ENCODE data around the gene RBM38.
A peak's percentile ranks its signal among the peaks of the same experiment; 100 is the strongest.
"Not testable (repeated sequence)": the region's sequence is repeated elsewhere in the genome, so short reads cannot be mapped to it uniquely, and the experiment has no call there.

RBM38 gene

DNA sequence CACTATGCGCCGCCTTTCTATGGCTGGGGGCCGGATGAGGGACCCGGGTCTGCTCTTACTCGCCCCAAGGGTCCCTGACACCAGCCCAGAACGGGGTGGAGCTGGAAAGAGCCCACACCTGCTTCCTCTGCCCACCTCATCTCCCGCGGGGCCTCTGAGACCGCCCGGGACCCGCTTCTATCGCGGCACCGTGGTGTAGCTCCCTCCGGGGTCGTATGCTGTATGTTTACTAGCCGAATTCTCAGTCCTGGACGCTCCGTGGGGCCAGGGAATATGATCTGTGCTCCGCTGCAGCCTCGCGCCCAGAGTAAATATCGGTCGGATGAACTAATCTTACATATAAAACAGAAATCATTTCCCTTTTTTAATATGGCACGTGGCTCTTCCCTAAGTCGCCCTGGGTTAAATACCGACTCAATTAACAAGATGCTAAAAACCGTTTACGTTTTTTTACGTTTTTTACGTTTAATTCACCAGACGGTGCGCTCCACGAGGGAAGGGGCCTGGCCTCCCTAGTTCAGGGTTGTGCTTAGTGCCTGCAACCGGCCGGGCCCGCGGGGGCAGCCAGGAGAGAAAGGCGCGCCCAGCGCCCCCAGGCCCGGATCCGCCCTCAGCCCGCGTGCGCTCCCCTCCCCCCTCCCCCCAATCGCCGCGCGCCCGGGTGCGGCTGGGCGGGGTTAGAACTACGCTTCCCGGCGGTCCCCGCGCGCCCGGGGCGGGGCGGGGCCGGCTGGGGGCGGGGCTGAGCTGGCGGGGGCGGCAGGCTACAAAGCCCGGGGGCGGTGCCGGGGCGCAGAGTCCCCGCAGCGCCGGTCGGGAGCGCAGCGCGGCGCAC lies at the start of gene RBM38:
TSS of gene RBM38 (plus strand) at position 793 of the 835 bp plus-strand sequence. CDS start 186 bp downstream, outside the sequence.
- peak; percentile 92 for DNase-seq

DNA sequence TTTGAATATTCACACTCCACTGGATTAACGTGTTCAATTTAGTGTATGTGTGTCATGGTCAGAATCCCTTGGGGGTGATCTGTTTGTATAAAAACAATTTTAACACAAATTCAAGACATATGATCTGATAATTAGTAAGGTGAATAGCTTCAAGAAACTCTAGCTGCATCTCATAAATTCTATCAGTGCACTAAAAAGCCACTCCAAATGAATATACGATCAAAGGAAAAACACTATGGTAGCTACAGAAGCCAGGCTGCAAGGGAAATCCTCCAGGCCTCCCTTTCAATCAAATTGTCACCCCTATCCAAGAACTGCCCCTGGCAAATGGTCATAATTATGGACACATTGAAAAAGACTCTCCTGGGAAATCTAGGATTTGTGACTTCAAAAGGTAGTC lies 49.5 kb upstream of the RBM38 start:
- DNase-seq = no peak

DNA sequence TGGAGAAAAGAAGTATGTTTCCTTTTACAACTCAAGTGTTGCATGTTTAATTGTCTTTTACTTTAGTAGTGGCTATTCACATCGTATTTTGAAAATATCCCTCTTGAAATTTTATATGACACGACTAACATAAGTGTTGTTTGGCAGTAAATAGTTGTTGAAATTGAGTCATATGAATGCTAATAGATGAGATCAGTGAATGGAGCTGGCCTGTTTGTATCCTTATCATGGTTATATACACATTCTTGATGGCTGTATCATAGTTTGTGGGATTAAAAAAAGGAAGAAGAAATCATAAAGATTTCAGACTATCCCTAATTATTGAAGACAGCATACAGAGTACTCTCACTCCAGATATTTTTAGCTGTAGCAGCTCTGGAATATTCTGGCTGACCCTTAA lies 48.4 kb upstream of the RBM38 start:
- DNase-seq = no peak

DNA sequence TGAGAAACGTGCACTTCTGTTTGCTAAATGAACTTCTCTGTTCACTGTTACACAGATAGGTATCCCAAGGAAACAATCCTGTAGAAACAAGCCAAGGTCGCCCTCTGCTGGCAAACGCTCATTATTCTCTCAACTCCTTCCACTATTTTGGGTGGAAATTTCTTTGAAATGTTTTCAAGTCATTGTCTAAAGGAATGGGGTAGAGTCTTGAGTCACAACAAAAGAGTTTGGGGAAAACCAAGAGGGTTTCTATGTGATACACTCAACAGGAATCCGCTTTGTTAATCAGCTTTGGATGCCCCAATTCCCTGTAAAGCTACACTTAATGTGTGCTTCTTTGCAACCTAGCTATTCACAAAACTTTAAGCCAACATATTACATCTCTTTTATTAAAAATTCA lies 44.7 kb upstream of the RBM38 start:
- peak; percentile 75 for DNase-seq

DNA sequence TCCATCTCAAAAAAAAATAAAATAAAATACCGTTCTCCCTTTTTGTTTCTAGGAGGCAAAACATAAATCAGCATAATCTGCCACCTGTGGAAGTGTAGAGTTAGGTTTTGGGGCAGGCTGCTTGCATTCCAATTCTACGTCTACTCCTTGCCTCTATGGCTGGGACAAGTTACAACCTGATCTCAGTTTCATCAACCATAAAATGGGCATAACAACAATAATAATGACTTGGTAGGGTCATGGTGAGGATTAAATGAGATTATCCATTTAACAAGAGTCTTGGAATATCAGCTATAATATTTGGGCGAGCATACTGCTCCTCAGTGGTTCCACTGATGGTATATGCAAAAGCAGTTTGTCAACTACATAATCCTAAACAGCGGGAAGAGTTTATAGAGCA lies 43.8 kb upstream of the RBM38 start:
- no peak for DNase-seq

DNA sequence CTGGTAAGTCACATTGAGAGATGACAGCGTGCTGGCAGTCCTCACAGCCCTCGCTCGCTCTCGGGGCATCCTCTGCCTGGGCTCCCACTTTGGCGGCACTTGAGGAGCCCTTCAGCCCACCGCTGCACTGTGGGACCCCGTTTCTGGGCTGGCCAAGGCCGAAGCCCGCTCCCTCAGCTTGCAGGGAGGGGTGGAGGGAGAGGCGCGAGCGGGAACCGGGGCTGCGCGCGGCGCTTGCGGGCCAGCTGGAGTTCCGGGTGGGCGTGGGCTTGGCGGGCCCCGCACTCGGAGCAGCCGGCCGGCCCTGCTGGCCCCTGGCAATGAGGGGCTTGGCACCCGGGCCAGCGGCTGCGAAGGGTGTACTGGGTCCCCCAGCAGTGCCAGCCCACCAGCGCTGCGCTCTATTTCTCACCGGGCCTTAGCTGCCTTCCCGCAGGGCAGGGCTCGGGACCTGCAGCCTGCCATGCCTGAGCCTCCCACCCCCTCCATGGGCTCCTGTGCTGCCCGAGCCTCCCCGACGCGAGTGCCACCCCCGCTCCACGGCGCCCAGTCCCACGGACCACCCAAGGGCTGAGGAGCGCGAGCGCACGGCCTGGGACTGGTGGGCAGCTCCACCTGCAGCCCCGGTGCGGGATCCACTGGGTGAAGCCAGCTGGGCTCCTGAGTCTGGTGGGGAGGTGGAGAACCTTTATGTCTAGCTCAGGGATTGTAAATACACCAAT lies 42.8 kb upstream of the RBM38 start:
- DNase-seq = not testable (repeated sequence)

DNA sequence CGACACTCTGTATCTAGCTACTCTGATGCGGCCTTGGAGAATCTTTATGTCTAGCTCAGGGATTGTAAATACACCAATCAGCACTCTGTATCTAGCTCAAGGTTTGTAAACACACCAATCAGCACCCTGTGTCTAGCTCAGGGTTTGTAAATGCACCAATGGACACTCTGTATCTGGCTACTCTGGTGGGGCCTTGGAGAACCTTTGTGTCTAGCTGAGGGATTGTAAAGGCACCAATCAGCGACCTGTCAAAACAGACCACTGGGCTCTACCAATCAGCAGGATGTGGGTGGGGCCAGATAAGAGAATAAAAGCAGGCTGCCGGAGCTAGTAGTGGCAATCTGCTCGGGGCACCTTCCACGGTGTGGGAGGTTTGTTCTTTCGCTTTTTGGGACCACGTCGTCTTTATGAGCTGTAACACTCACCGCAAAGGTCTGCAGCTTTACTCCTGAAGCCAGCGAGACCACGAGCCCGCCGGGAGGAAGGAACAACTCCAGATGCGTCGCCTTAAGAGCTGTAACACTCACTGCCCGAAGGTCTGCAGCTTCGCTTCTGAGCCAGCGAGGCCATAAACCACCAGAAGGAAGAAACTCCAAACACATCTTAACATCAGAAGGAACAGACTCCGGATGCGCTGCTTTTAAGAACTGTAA lies 42.1 kb upstream of the RBM38 start:
- DNase-seq = not testable (repeated sequence)

DNA sequence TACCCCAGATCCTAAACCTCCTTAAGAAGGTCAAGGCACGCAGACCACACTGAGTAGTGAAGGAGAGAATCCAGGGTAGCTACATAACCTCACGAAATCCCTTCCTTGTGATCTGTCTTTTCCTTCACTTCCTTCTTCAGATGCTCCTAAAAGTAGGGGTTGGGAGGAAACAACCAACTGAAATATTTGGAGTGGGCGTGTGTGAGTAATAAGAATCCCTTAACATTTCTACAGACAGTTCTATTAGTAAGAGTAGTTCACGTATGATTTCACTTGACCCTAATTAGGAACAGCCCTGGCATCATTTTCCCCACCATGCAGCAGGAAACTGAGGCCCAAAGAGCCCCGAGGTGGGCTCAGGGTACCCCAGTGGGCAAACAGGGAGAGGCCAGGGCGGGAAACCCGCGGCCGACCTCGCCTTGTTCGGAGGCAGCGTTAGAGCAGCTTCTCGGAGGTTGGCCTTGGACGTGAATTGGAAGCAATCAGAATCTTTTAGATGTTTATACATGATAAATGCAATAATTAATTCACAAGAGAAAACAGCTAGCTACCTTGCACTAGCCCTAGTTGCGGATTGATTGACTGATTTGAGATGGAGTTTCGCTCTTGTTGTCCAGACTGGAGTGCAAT lies 41.0 kb upstream of the RBM38 start:
- no peak for DNase-seq

DNA sequence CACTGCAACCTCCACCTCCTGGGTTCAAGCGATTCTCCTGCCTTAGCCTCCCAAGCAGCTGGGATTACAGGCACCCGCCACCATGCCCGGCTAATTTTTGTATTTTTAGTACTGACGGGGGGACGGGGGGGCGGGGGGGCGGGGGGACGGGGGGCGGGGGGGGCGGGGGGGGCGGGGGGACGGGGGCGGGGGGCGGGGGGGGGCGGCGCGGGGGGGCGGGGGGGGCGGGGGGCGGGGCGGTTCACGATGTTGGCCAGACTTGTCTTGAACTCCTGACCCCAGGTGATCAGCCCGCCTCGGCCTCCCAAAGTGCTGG lies 40.5 kb upstream of the RBM38 start:
- DNase-seq = not testable (repeated sequence)

DNA sequence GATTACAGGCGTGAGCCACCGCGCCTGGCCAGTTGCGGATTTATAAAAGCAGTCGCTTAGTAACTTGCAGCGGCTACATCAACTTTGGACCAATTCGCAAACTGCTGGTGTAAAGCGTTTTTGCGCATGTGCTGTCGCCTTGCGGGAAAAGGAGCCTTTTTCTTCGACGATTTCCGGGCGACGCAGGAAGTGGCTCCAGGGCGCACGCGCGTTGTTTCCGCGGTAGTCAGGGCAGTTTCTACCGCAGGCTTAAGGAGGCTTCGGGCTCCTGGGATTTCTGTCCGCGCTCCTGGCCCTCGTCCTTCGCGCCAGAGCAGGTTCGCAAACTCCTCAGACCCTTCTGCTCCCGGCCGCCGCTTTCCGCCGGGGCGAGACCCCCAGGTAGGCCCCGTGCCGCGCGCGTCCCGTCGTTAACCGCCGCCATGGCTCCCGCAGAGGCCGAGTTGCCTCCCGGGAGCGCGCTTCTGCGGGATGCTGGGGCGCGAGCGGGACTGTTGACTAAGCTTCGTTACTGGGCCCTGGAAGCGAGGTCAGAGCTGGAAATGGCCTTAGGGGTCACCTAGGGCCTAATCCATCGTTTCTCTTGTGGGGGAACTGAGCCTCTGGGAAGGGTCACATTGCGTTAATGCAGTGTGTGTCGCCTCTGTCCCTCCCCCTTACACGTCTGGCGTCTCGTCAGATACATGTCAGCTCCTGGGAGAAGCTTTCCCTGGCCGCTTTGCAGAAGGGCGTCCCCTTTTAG lies 40.0 kb upstream of the RBM38 start, which contains the start of gene RAE1:
TSS of gene RAE1 (plus strand) at position 214 of the 742 bp plus-strand sequence. CDS start 2,784 bp downstream, outside the sequence.
- DNase-seq = peak; percentile 93

DNA sequence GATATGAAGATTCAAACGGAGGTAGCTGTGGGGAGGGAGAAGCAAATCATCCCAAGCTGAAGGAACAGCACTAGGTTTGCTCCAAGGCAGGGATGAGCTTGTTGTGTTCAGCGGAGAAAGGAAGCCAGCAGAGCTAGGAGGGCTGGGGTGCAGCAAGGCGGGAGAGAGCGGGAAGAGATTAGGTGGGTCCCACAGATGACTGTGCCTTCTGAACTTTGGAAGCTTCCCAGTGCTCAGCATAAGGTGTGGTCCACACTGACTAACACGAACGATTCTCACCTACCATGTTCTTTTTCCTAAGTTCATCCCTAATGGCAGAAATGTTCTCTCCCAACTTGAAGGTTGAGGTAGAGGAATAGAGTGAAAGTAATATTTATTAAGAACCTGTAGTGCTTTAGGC lies 38.9 kb upstream of the RBM38 start:
- no peak for DNase-seq

DNA sequence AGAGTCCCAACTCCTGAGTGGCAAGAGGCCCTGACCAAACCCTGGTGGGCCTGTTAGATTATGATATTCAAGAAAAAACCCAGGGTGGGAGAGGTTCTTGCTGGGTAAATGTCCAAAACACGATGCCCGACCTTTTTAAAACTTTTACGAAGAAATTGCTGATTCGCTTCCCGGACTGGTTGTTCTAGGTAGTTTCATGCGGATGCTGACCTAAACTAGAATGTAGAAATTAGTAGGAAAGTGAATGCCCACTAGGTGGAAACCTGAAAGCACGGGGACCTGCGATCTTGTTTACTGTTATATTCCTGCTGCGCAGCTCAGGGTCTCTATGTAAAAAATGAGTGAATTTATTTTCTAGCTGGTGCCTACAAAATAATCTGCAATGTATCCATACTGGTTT lies 37.8 kb upstream of the RBM38 start:
- no peak for DNase-seq

DNA sequence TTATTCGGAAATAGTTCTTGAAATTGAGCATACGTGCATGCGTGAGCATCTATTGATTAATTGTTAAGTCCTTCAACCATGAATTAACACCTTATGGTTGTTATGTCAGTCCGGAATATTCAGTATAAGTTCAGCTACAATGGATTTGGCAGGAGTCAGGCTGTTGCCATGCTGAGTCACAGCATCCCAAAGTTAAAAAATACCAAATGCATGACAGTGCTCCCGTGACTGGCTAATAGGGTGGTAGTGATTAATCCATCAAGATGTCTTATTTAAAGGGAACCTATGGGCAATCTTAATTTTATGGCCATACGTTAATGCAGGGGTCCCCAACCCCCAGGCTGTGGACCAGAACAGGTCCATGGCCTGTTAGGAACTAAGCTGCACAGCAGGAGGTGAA lies 29.7 kb upstream of the RBM38 start:
- no peak for DNase-seq

DNA sequence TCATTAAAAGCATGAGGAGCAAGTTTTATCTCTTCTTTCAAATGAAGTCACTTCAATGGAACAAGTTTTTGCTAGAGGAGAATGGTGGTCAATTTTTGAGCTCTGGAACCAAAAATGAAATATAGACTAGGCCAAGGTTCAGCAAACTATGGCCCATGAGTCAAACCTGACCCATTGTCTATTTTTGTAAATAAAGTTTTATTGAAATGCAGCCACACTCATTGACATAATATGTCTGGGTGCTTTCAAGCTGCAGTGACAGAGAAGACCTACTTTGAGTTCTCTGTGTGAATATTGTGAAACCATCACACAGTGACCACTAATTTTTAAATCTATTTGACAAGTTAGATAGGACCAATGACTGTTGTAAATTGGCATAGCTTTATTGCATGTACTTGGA lies 26.7 kb upstream of the RBM38 start:
- DNase-seq = no peak

DNA sequence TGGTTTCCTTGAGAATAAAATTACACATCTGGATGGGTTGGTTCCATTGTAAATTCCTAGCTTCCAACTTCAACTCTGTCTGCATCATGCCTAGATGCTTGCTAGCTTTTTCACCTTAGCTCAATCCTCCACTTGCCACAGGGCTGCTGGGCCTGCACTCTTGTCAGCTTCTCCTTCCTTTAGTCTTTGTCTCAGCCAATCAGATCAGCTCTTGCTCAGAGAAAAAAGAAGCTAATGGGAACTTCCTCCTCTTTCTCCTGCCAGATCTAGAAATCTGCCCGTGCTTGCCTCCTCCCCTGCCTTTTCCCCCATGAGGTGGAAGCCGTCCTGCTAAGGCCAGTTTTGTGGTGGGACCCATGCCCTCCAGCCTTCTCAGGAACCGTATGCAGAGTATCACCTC lies 21.6 kb upstream of the RBM38 start:
- DNase-seq = no peak

DNA sequence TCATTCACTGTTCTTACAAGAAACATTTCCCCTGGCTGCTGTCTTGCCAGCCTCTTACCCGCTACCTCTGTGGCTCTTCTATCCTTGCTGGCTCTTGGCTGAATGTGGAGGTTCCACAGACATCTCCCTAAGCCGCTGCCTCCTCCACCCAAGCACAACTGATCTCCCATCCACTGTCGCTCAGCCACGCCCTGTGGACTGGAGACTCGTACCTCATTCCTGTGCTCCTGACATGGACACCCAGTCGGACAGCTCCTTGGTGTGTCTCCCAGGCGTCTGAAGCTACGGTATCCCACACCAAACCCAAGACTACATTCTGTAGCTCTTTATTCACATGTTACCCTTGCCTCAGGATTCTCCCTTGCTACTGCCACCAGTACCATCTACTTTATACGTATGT lies 20.9 kb upstream of the RBM38 start:
- DNase-seq = no peak

DNA sequence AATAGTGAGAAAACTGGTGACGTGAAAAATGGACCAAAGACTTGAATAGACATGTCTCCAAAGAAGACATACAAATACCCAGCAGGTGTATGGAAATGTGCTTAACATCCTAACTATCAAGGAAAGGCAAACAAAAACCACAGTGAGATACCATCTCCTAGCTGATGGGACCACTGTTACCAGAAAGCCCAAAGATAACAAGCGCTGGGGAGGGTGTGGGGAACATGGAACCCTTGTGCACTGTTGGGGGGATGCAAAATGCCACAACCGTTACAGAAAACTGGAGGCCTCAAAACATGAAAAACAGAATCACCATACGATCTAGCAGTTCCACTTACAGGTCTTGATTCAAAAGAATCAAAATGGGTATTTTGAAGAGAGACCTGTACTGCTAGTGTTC lies 19.8 kb upstream of the RBM38 start:
- DNase-seq = no peak

DNA sequence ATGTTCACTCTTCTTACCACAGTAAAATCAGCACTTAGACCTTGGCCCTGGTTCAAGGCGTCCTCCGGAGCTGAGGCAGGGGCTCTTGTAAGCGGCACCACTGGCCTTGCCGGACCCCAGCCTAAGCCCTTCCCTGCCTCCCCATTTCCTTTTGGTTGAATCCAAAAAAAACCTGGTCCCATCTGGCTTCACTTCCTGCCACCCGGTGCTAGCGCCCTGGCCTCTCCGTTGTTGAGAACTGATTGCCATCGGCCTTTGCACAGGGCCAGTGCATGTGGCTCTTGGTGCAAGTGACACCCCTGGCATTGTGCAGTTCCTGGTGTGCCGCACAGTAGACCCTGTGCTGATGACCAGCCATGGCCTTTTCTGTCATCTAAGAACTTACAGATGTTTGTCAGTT lies 19.0 kb upstream of the RBM38 start:
- DNase-seq = no peak

DNA sequence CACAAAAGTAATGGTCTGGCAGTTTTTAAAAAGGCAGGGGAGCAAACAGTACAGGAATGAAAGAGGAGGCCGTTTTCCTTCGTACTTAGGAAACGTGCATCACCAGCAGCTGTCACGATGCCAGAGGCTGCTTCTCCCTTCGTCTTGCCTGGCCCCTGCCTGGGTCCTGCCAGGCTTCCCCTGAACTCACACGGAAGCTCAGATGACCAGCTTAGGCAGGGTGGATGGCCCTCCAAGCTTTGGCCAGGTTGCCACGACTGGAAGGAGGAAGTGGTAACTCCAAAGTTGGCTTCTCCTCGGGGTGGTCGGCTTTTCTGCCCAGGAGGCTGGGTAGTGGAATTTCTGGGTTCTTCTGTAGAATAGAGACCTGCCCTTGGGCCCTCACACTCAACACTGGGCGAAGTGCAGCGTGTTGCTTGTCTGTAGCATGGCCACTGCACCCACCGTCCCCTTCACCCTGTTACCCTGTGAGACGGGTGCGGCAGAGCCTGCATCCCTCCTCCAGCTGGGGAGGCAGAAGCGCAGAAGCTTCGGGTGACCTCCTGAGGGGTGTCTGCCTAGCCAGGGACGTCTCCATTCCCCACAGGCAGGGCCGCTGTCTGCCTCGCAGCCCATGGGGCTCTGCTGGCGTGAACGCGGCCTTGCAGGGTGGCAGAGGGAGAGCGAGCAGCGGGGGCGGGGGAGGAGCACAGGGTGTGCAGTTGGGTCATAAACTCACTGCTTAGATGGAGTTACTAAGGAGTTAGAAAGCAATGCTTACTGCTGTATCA lies 18.4 kb upstream of the RBM38 start:
- no peak for DNase-seq

DNA sequence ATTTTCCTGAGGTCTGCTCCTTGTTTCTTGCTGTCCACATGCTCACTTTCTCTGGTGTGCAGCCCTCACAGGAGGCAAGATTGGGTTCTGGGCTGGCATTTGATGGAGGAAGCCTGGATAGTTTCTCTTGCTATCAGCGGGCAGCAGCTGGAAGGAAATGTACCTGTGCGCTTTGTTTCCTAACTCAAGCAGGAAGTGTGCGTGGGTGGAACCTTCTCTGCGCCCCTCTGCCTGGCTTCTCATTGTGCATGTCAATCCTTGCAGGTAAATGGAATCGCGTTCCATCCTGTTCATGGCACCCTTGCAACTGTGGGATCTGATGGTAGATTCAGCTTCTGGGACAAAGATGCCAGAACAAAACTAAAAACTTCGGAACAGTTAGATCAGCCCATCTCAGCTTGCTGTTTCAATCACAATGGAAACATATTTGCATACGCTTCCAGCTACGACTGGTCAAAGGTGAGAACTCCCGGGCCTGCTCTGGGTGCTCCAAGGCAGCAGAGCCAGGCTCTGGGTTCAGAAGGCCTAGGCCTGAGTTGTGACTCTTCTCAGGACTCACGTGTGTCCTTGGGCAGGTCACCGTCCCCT lies 16.8 kb upstream of the RBM38 start:
- no peak for DNase-seq

DNA sequence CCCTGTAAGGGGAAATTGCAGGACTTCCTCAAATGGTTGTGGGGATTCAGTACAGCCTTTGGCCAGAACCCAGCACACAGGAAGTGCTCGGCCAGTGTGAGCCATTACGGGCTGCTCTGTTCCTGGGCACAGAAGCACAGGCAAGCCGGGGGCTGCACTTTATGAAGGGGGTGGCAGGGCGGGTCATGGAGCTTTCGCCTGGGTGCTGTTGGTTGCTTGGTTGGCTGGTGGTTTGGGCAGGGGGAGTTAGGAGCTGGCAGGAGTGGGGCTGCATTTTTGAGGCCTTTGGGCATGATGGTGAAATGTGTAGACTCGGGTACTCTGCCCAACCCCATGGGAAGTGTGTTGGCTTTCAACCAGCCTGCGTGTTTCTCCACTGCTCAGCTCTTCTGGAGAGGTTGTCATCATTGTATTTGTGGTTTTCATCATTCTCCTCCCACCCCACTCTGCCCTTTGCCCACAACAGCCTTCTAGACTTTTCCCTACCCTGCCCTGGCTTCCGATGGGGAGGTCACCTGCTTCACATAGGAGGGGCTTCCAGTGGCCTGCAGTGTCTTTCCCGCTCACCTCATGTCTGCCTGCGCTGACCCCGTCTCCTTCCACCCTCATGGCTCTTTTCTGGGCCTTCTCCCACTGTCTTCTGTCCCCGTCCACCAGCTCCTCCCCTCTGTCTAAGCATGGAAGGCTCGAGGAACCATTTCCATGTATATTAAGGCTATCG lies 16.1 kb upstream of the RBM38 start:
- DNase-seq = no peak

Data from right forelimb (tissue), 1 donor.